Lung (tissue), 12 donors: ENCODE measurements around the gene ZNF469. TPM values are rescaled to one million over a fixed set of nuclear protein-coding genes. Genes with fewer than 3 reads are reported as not detected.

Experiments used
- ATAC-seq: fragments of 200-7000 bp; cut with Tn5 transposase; one replicate; pipeline ENCODE4 v1.9.1; 2020; ENCODE audit warnings: moderate number of reproducible peaks; ENCODE audit not compliant: insufficient read depth, low FRiP score
- DNase-seq, 3 donors: peaks; one replicate each; pipeline ENCODE4 v3.0.0-alpha.2; 2013 to 2017
- H3K27ac ChIP-seq, 2 donors: one replicate each; pipeline ENCODE4 v1.5.1; 2013; ENCODE audit warnings: mild to moderate bottlenecking in 2 of 2, moderate library complexity in 2 of 2, control low read depth in 1 of 2, inconsistent platforms in 1 of 2, low read depth in 1 of 2, low read length in 1 of 2
- H3K27me3 ChIP-seq, 3 donors: one replicate each; pipeline ENCODE4 v1.5.1; 2013; ENCODE audit warnings: low read length in 2 of 3; ENCODE audit not compliant: control insufficient read depth in 3 of 3, insufficient read depth in 3 of 3
- H3K36me3 ChIP-seq, 4 donors: one replicate each; pipeline ENCODE4 v1.5.1; 2013; ENCODE audit warnings: low read length in 4 of 4, mild to moderate bottlenecking in 1 of 4, moderate library complexity in 1 of 4; ENCODE audit not compliant: control insufficient read depth in 4 of 4, insufficient read depth in 4 of 4
- H3K4me1 ChIP-seq, 5 donors: one replicate each; pipeline ENCODE4 v1.5.1; 2013; ENCODE audit warnings: low read length in 5 of 5, mild to moderate bottlenecking in 2 of 5, moderate library complexity in 1 of 5; ENCODE audit not compliant: control insufficient read depth in 5 of 5, insufficient read depth in 5 of 5
- H3K4me3 ChIP-seq: one replicate; pipeline ENCODE4 v1.5.1; 2013; ENCODE audit warnings: mild to moderate bottlenecking, control low read depth, moderate library complexity
- H3K9ac ChIP-seq, 2 donors: one replicate each; pipeline ENCODE4 v1.5.1; 2013; ENCODE audit warnings: low read length in 2 of 2, control low read depth in 1 of 2; ENCODE audit not compliant: insufficient read depth in 1 of 2
- H3K9me3 ChIP-seq, 4 donors: one replicate each; pipeline ENCODE4 v1.5.1; 2013; ENCODE audit warnings: low read length in 3 of 4, mild to moderate bottlenecking in 1 of 4, moderate library complexity in 1 of 4; ENCODE audit not compliant: control insufficient read depth in 4 of 4, insufficient read depth in 3 of 4
- WGBS, 2 donors: extraction: QIAGEN DNeasy Blood & Tissue Kit; methylation state at CpG; one replicate each; pipeline ENCODE4 v1.1.7; 2013; 5-methylcytosine and 5-hydroxymethylcytosine counted together
- polyA plus RNA-seq, 2 donors: library from polyadenylated mRNA; stranded (reverse); fragments of 200-250 nt; gene quantifications; one replicate each; pipeline ENCODE4 v1.2.1, GENCODE V29; 2013
- total RNA-seq, 2 donors: library from RNA; depleted of rRNA in 1 of 2; stranded (reverse); fragments of >200 nt in 1 of 2; gene quantifications; one replicate each; pipeline ENCODE4 v1.2.1, GENCODE V29; 2014 to 2021
- TF ChIP-seq, protein P1 (sequence below): IDR thresholded peaks from 2 replicates; pipeline ENCODE4 v1.5.1; 2012; ENCODE audit warnings: mild to moderate bottlenecking; ENCODE audit errors: control extremely low read depth, extremely low read depth
- donor health status: control.
- donor health status: control.
- donor health status: Bipolar disorder and iron deficiency.
- donor health status: healthy.
- donor health status: DM: yes; HTN: yes; CAD: no.

Gene ZNF469
- total and polyA plus RNA-seq, 4 donors: 0.67 to 3.0 (median 1.5) TPM

- WGBS, 2 donors: 86 to 95% methylated on average over 17 of the region's 17 CpGs
- no peaks in the 10 kb centered on the region for H3K36me3 ChIP-seq
- TF ChIP-seq, protein P1, sequence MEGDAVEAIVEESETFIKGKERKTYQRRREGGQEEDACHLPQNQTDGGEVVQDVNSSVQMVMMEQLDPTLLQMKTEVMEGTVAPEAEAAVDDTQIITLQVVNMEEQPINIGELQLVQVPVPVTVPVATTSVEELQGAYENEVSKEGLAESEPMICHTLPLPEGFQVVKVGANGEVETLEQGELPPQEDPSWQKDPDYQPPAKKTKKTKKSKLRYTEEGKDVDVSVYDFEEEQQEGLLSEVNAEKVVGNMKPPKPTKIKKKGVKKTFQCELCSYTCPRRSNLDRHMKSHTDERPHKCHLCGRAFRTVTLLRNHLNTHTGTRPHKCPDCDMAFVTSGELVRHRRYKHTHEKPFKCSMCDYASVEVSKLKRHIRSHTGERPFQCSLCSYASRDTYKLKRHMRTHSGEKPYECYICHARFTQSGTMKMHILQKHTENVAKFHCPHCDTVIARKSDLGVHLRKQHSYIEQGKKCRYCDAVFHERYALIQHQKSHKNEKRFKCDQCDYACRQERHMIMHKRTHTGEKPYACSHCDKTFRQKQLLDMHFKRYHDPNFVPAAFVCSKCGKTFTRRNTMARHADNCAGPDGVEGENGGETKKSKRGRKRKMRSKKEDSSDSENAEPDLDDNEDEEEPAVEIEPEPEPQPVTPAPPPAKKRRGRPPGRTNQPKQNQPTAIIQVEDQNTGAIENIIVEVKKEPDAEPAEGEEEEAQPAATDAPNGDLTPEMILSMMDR: no peak
- H3K4me3 ChIP-seq: no peak overlapping the region
- H3K4me1 ChIP-seq: peaks cover 0 to 14% (median 6%) of the 10 kb centered on the region in 5 donors
- H3K9me3 ChIP-seq: no peaks in the 10 kb centered on the region
- H3K9ac ChIP-seq: no peak overlapping the region
- no peak overlapping the region for H3K27ac ChIP-seq
- peaks cover 0 to 2% (median 0%) of the 10 kb centered on the region in 3 donors for H3K27me3 ChIP-seq
- DNase-seq: no peak
- ATAC-seq: no peak
Measured at GRCh38 chr16:88391144-88391850, 8.5 kb downstream of the ZNF469 start.

- H3K27ac ChIP-seq: no peak overlapping the region
- ATAC-seq (no peak), DNase-seq (no peak)
- no peaks in the 10 kb centered on the region for H3K9me3 ChIP-seq
- peaks cover 0 to 2% (median 0%) of the 10 kb centered on the region in 3 donors for H3K27me3 ChIP-seq
- H3K4me1 ChIP-seq: peaks cover 0 to 14% (median 6%) of the 10 kb centered on the region in 5 donors
- no peak overlapping the region for H3K9ac ChIP-seq
- 86 to 90% methylated on average over 22 of the region's 22 CpGs for WGBS, 2 donors
- no peaks in the 10 kb centered on the region for H3K36me3 ChIP-seq
- TF ChIP-seq, protein P1: no peak
- H3K4me3 ChIP-seq: no peak overlapping the region
Measured at GRCh38 chr16:88392111-88392510, 9.4 kb downstream of the ZNF469 start.

DNA sequence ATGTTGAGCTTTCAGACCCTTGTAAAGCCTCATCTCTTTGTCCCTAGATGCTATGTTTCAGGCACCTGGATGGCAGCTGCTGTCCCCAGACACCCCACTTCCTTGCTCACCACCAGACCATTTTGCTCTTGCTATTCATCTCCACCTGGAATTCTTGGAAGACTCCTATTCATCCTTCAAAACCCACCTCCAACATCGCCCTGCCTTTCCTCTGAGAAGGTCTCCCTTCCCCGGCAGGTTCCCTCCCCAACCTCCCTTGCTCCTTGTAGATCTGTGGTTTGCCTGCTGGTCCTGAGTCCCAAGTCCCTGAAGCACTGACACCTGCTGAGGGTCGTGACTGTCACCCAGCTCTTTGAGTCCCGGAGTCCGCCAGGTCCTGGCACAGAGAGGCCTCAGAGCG, 9.9 kb downstream of the ZNF469 start:
- Histone ChIP-seq H3K4me3 (no peak overlapping the region), H3K9ac (no peak overlapping the region), H3K27ac (no peak overlapping the region), H3K36me3 (no peaks in the 10 kb centered on the region), H3K9me3 (no peaks in the 10 kb centered on the region), H3K4me1 (peaks cover 0 to 9% (median 3%) of the 10 kb centered on the region in 5 donors), H3K27me3 (peaks cover 0 to 2% (median 0%) of the 10 kb centered on the region in 3 donors)
- ATAC-seq: no peak
- TF ChIP-seq, protein P1: no peak
- DNase-seq: no peak
- WGBS, 2 donors: 77 to 79% methylated on average over 6 of the region's 6 CpGs

DNA sequence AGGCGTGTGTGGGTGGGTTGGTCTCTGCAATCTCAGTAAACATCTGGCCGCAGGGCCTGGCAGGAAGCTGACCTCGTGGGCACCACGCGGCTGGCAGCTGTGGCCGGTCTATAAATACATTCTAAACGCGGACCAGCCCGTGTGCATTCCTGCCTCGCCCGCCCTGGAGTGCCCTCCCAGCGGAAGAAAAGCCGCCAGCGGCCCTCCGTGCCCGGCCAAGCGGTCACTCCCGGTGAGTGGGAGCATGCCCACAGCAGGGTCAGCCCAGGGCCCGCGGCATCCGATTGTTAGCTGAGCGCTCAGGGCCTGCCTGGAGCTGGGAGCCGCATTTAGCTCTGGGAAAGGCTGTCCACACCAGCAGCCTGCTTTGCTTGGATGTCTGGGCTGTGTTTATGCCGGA, 10.3 kb downstream of the ZNF469 start:
- Histone ChIP-seq H3K36me3 (no peaks in the 10 kb centered on the region), H3K4me3 (no peak overlapping the region), H3K27ac (no peak overlapping the region), H3K9me3 (no peaks in the 10 kb centered on the region), H3K27me3 (peaks cover 0 to 2% (median 0%) of the 10 kb centered on the region in 3 donors), H3K9ac (no peak overlapping the region), H3K4me1 (peaks cover 0 to 4% (median 0%) of the 10 kb centered on the region in 5 donors)
- no peak for DNase-seq
- TF ChIP-seq, protein P1: no peak
- no peak for ATAC-seq
- 47 to 49% methylated on average over 21 to 24 of the region's 24 CpGs for WGBS, 2 donors
